IMR-90 (cell line): ENCODE measurements around the gene PNKP. TPM values are rescaled to one million over a fixed set of nuclear protein-coding genes. Genes with fewer than 3 reads are reported as not detected.

Source experiments
- ATAC-seq: fragments of 200-7000 bp; cut with Tn5 transposase; 2 replicates; pipeline ENCODE4 v1.9.1; 2020; ENCODE audit warnings: low read depth, mild to moderate bottlenecking, moderate library complexity
- BruUV-seq: library from RNA; stranded (reverse); fragments of 400-500 nt; replicated peaks from 2 replicates; lab custom pipeline; 2021; lab: Mats Ljungman, UMichigan
- CTCF ChIA-PET: fragments of 300-600 bp; formaldehyde crosslinking; extraction: SDS; loops from one replicate; lab custom pipeline; 2021; ENCODE audit warnings: antibody characterized with exemption; lab: Yijun Ruan, JAX
- POLR2A ChIA-PET: fragments of 300-600 bp; sonication (Branson Sonifier 250); formaldehyde crosslinking; loops from one replicate; lab custom pipeline; 2022; ENCODE audit warnings: antibody characterized with exemption; ENCODE audit not compliant: unreplicated experiment; lab: Charles Lee
- DNase-seq: peaks from one replicate; pipeline ENCODE4 v3.0.0; 2013
- H2AFZ ChIP-seq: replicated peaks from 2 replicates; pipeline ENCODE3; 2013; ENCODE audit warnings: low read length, mild to moderate bottlenecking; ENCODE audit not compliant: poor library complexity
- H2AK5ac ChIP-seq: 2 replicates; pipeline ENCODE4 v1.6.1; 2013; ENCODE audit warnings: low read depth, low read length, inconsistent platforms
- H2AK9ac ChIP-seq: replicated peaks from 2 replicates; pipeline ENCODE3; 2013; ENCODE audit warnings: mild to moderate bottlenecking, low read depth, low read length, moderate library complexity; ENCODE audit not compliant: poor library complexity
- H2BK120ac ChIP-seq: 2 replicates; pipeline ENCODE4 v1.6.1; 2013; ENCODE audit warnings: low read depth, low read length, inconsistent platforms
- H2BK15ac ChIP-seq: 3 replicates; pipeline ENCODE4 v1.6.1; 2013; ENCODE audit warnings: low read depth, low read length, inconsistent platforms
- H2BK20ac ChIP-seq: 2 replicates; pipeline ENCODE4 v1.6.1; 2013; ENCODE audit warnings: low read depth, mild to moderate bottlenecking, inconsistent platforms, low read length, moderate library complexity
- H2BK5ac ChIP-seq: 2 replicates; pipeline ENCODE4 v1.6.1; 2013; ENCODE audit warnings: mild to moderate bottlenecking, low read depth, low read length, inconsistent platforms; ENCODE audit not compliant: poor library complexity, severe bottlenecking
- H3K14ac ChIP-seq: replicated peaks from 2 replicates; pipeline ENCODE4 v1.6.1; 2013; ENCODE audit warnings: low read depth, low read length, inconsistent platforms
- H3K18ac ChIP-seq: 2 replicates; pipeline ENCODE4 v1.6.1; 2013; ENCODE audit warnings: low read depth, low read length, control low read depth
- H3K23ac ChIP-seq: 2 replicates; pipeline ENCODE4 v1.6.1; 2013; ENCODE audit warnings: low read depth, low read length, inconsistent platforms
- H3K27ac ChIP-seq: 2 replicates; pipeline ENCODE4 v1.5.1; 2013; ENCODE audit warnings: mild to moderate bottlenecking, control low read depth, low read length; ENCODE audit not compliant: insufficient read depth
- H3K27me3 ChIP-seq: 2 replicates; pipeline ENCODE4 v1.6.1; 2013; ENCODE audit warnings: low read length; ENCODE audit not compliant: control insufficient read depth, insufficient read depth
- H3K36me3 ChIP-seq: 2 replicates; pipeline ENCODE4 v1.6.1; 2013; ENCODE audit warnings: low read length, mixed read lengths; ENCODE audit not compliant: control insufficient read depth, insufficient read depth
- H3K4ac ChIP-seq: 2 replicates; pipeline ENCODE4 v1.6.1; 2013; ENCODE audit warnings: low read depth, low read length, inconsistent platforms
- H3K4me1 ChIP-seq: 2 replicates; pipeline ENCODE4 v1.6.1; 2013; ENCODE audit warnings: low read length, mixed read lengths; ENCODE audit not compliant: control insufficient read depth, insufficient read depth
- H3K4me2 ChIP-seq: 2 replicates; pipeline ENCODE4 v1.6.1; 2013; ENCODE audit warnings: low read depth, mild to moderate bottlenecking, control low read depth, low read length, moderate library complexity
- H3K4me3 ChIP-seq: 2 replicates; pipeline ENCODE4 v1.5.1; 2013; ENCODE audit warnings: low read depth, mild to moderate bottlenecking, control low read depth, low read length, moderate library complexity; ENCODE audit not compliant: insufficient read depth
- H3K56ac ChIP-seq: 2 replicates; pipeline ENCODE4 v1.6.1; 2013; ENCODE audit warnings: low read length, inconsistent platforms; ENCODE audit not compliant: insufficient read depth; ENCODE audit errors: extremely low read depth
- H3K79me1 ChIP-seq, 2 experiments: 2 replicates each; pipeline ENCODE4 v1.6.1; 2013; ENCODE audit warnings: low read length in 2 of 2, inconsistent platforms in 1 of 2, low read depth in 1 of 2
- H3K9ac ChIP-seq: 2 replicates; pipeline ENCODE4 v1.6.1; 2013; ENCODE audit warnings: low read depth, low read length, control low read depth
- H3K9me1 ChIP-seq: 2 replicates; pipeline ENCODE4 v1.6.1; 2013; ENCODE audit warnings: low read length, inconsistent platforms; ENCODE audit not compliant: insufficient read depth
- H3K9me3 ChIP-seq: 2 replicates; pipeline ENCODE4 v1.6.1; 2013; ENCODE audit warnings: low read length; ENCODE audit not compliant: control insufficient read depth, insufficient read depth
- H4K20me1 ChIP-seq: 2 replicates; pipeline ENCODE4 v1.6.1; 2013; ENCODE audit warnings: low read length, inconsistent platforms; ENCODE audit not compliant: insufficient read depth
- H4K5ac ChIP-seq: 2 replicates; pipeline ENCODE4 v1.6.1; 2013; ENCODE audit warnings: mild to moderate bottlenecking, low read depth, low read length, control low read depth
- H4K8ac ChIP-seq, 2 experiments: 2 replicates each; pipeline ENCODE4 v1.6.1; 2013; ENCODE audit warnings: low read depth in 2 of 2, low read length in 2 of 2, control low read depth in 1 of 2, inconsistent platforms in 1 of 2
- H4K91ac ChIP-seq: 2 replicates; pipeline ENCODE4 v1.6.1; 2013; ENCODE audit warnings: low read depth, low read length, inconsistent platforms; ENCODE audit not compliant: insufficient read depth
- BHLHE40 ChIP-seq: fragments of 150-350 bp; IDR thresholded peaks from 2 replicates; pipeline ENCODE4 v1.6.1; 2016; ENCODE audit warnings: mild to moderate bottlenecking, low read depth, low read length
- CEBPB ChIP-seq: IDR thresholded peaks from 2 replicates; pipeline ENCODE4 v1.6.1; 2012; ENCODE audit warnings: low read depth, low read length, improper control_type of control experiment
- CHD1 ChIP-seq: IDR thresholded peaks from 2 replicates; pipeline ENCODE4 v1.6.1; 2012; ENCODE audit warnings: low read depth, low read length, improper control_type of control experiment
- FOS ChIP-seq: fragments of 150-350 bp; IDR thresholded peaks from 2 replicates; pipeline ENCODE4 v1.6.1; 2016; ENCODE audit warnings: low read depth, low read length
- MAFK ChIP-seq: IDR thresholded peaks from 2 replicates; pipeline ENCODE4 v1.6.1; 2012; ENCODE audit warnings: low read depth, low read length, improper control_type of control experiment
- MAZ ChIP-seq: IDR thresholded peaks from 2 replicates; pipeline ENCODE4 v1.6.1; 2012; ENCODE audit warnings: low read depth, mild to moderate bottlenecking, low read length, improper control_type of control experiment, moderate library complexity, borderline replicate concordance
- MXI1 ChIP-seq: IDR thresholded peaks from 2 replicates; pipeline ENCODE4 v1.6.1; 2012; ENCODE audit warnings: low read depth, mild to moderate bottlenecking, low read length, moderate library complexity, borderline replicate concordance
- NFE2L2 ChIP-seq: fragments of 150-350 bp; IDR thresholded peaks from 2 replicates; pipeline ENCODE4 v1.6.1; 2016; ENCODE audit warnings: low read depth, mild to moderate bottlenecking, low read length
- POLR2A ChIP-seq: IDR thresholded peaks from 2 replicates; pipeline ENCODE4 v1.6.1; 2012; ENCODE audit warnings: mild to moderate bottlenecking, low read depth, low read length
- RAD21 ChIP-seq: IDR thresholded peaks from 2 replicates; pipeline ENCODE4 v1.6.1; 2012; ENCODE audit warnings: low read length, improper control_type of control experiment
- RCOR1 ChIP-seq: IDR thresholded peaks from 2 replicates; pipeline ENCODE4 v1.6.1; 2012; ENCODE audit warnings: mild to moderate bottlenecking, low read length, improper control_type of control experiment; ENCODE audit not compliant: insufficient replicate concordance
- RFX5 ChIP-seq: IDR thresholded peaks from 2 replicates; pipeline ENCODE4 v1.8.0; 2012; ENCODE audit warnings: low read depth, mild to moderate bottlenecking, low read length, moderate library complexity
- SMC3 ChIP-seq: fragments of 150-350 bp; IDR thresholded peaks from 2 replicates; pipeline ENCODE4 v1.6.1; 2016; ENCODE audit warnings: low read depth, mild to moderate bottlenecking, antibody characterized with exemption, low read length, moderate library complexity
- USF2 ChIP-seq: fragments of 150-350 bp; IDR thresholded peaks from 2 replicates; pipeline ENCODE4 v1.6.1; 2017; ENCODE audit warnings: mild to moderate bottlenecking, antibody characterized with exemption, low read length, low read depth
- WGBS, 2 experiments: methylation state at CpG; one replicate each; pipeline versions ENCODE4 v1.1.5 to v1.1.7; 2013; ENCODE audit warnings: missing lambda C conversion rate in 2 of 2; ENCODE audit not compliant: insufficient read length in 1 of 2; ENCODE audit errors: extremely low coverage in 2 of 2; 5-methylcytosine and 5-hydroxymethylcytosine counted together
- dilution Hi-C: fragments of 300-500 bp; cut with HindIII; formaldehyde crosslinking; loops from one replicate; pipeline ENCODE4 v1.14.3; 2018; ENCODE audit warnings: low sequenced_read_pairs; ENCODE audit not compliant: unreplicated experiment
- in situ Hi-C: fragments of 300-500 bp; cut with MboI; formaldehyde crosslinking; loops from 3 replicates; pipeline ENCODE4 v1.14.3; 2019; ENCODE audit warnings: low sequenced_read_pairs, inconsistent platforms, mixed read lengths
- intact Hi-C: fragments of 100-400 bp; cut with micrococcal nuclease; formaldehyde crosslinking; loops from 2 replicates; pipeline ENCODE4 v1.10.0; 2022
- polyA plus RNA-seq, 3 experiments: library from polyadenylated mRNA; depleted of rRNA; stranded (reverse); fragments of >200 nt; gene quantifications; 2 replicates each; pipeline ENCODE4 v1.2.3, GENCODE V29; 2012; ENCODE audit warnings: low replicate concordance in 1 of 3
- total RNA-seq: library from RNA; depleted of rRNA; stranded (reverse); fragments of >200 nt; gene quantifications from 2 replicates; pipeline ENCODE4 v1.2.3, GENCODE V29; 2012
- TF ChIP-seq, protein P1 (sequence below): conservative IDR thresholded peaks from 2 replicates; pipeline ENCODE4 v1.5.1; 2012; ENCODE audit warnings: mild to moderate bottlenecking, low read depth, low read length, improper control_type of control experiment
- TF ChIP-seq, protein P2 (sequence below): fragments of 150-350 bp; IDR thresholded peaks from 2 replicates; pipeline ENCODE4 v1.6.1; 2016; ENCODE audit warnings: low read depth, mild to moderate bottlenecking, low read length, moderate library complexity, borderline replicate concordance

Gene PNKP
- total and polyA plus RNA-seq, 2 of the 4 experiments (the other 2 are of a cell fraction), result 14.2 to 25.0 TPM

GRCh38 chr19:49904136-49904535 is 36.8 kb upstream of the PNKP start:
- no peak for ATAC-seq
- POLR2A ChIA-PET, result no interaction called here
- no peak overlapping the region for H3K23ac ChIP-seq
- H3K27ac ChIP-seq, result no peak overlapping the region
- no peaks in the 10 kb centered on the region for H3K4me1 ChIP-seq
- peaks cover 9% of the 10 kb centered on the region; the same call in 1 of the 2 replicates for H3K9me1 ChIP-seq
- intact Hi-C loops, result no loop called here
- in situ Hi-C loops, result no loop called here
- no peak overlapping the region for H3K18ac ChIP-seq
- peaks cover 14% of the 10 kb centered on the region for H4K20me1 ChIP-seq
- H2BK5ac ChIP-seq, result no peak overlapping the region
- no peak overlapping the region for H3K14ac ChIP-seq
- H2AK5ac ChIP-seq, result no peak overlapping the region
- no peak overlapping the region for H2BK15ac ChIP-seq
- no peak overlapping the region for H3K4ac ChIP-seq
- no peaks in the 10 kb centered on the region for H3K9me3 ChIP-seq
- dilution Hi-C loops, result no loop called here
- no peak overlapping the region for H2AFZ ChIP-seq
- no peak overlapping the region for H3K9ac ChIP-seq
- no peak overlapping the region for H3K56ac ChIP-seq
- H3K4me2 ChIP-seq, result no peak overlapping the region
- no TSS peak for BruUV-seq
- no CpG with 5 or more reads among the region's 6 CpGs for WGBS, 2 experiments
- TF ChIP-seq RFX5, result no peak
- TF ChIP-seq MAZ, result no peak
- TF ChIP-seq RCOR1, result no peak
- no peak for TF ChIP-seq NFE2L2
- no peak for TF ChIP-seq BHLHE40
- TF ChIP-seq RAD21, result no peak
- no peak for TF ChIP-seq MAFK
- no peak for TF ChIP-seq FOS
- TF ChIP-seq, protein P1, sequence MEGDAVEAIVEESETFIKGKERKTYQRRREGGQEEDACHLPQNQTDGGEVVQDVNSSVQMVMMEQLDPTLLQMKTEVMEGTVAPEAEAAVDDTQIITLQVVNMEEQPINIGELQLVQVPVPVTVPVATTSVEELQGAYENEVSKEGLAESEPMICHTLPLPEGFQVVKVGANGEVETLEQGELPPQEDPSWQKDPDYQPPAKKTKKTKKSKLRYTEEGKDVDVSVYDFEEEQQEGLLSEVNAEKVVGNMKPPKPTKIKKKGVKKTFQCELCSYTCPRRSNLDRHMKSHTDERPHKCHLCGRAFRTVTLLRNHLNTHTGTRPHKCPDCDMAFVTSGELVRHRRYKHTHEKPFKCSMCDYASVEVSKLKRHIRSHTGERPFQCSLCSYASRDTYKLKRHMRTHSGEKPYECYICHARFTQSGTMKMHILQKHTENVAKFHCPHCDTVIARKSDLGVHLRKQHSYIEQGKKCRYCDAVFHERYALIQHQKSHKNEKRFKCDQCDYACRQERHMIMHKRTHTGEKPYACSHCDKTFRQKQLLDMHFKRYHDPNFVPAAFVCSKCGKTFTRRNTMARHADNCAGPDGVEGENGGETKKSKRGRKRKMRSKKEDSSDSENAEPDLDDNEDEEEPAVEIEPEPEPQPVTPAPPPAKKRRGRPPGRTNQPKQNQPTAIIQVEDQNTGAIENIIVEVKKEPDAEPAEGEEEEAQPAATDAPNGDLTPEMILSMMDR, result no peak
- TF ChIP-seq MXI1, result no peak
- TF ChIP-seq USF2, result no peak
- TF ChIP-seq CHD1, result no peak
- TF ChIP-seq POLR2A, result no peak
- TF ChIP-seq CEBPB, result no peak
- no peak for TF ChIP-seq SMC3
- TF ChIP-seq, protein P2, sequence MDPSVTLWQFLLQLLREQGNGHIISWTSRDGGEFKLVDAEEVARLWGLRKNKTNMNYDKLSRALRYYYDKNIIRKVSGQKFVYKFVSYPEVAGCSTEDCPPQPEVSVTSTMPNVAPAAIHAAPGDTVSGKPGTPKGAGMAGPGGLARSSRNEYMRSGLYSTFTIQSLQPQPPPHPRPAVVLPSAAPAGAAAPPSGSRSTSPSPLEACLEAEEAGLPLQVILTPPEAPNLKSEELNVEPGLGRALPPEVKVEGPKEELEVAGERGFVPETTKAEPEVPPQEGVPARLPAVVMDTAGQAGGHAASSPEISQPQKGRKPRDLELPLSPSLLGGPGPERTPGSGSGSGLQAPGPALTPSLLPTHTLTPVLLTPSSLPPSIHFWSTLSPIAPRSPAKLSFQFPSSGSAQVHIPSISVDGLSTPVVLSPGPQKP, result no peak
- no peak overlapping the region for H3K4me3 ChIP-seq
- no peak overlapping the region for H2AK9ac ChIP-seq
- no peak overlapping the region for H4K5ac ChIP-seq
- no peak overlapping the region for H2BK20ac ChIP-seq
- no peak for DNase-seq
- H2BK120ac ChIP-seq, result no peak overlapping the region
- H3K36me3 ChIP-seq, result peaks cover 26% of the 10 kb centered on the region
- CTCF ChIA-PET, result no interaction called here
- H4K91ac ChIP-seq, result no peak overlapping the region
- H3K79me1 ChIP-seq, result peaks cover 3 to 30% of the 10 kb centered on the region in 2 experiments; a peak in 2 of 4 replicates
- no peak overlapping the region for H4K8ac ChIP-seq
- no peaks in the 10 kb centered on the region for H3K27me3 ChIP-seq
